ENCODE measurements around the gene TUBGCP6.

DNA sequence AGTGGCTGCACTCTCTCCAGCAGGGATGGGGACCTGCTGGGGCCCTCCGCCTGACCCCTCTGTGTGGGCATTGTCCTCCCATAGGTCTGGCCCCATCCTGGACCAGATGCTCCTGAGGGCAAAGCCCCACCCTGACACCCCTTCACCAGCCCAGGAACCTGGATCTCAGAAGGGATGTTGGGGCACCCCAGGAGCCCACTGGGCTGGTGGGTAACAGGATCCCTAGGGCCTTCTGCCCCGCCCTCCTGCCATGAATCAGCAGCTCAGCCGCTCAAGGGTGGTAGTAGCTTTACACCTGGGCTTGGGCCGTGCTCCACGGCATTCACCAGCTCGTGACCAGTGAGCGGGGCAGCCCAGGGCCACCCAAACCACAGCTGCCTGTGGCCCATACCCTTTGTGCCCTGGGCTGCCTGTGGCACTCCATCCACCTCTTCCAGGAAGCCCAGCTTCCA lies 17.7 kb upstream of the TUBGCP6 start:
- TF ChIP-seq POLR2AphosphoS5 (IDR thresholded peaks at IDR 0.05) = no peak
- TF ChIP-seq, protein P1, sequence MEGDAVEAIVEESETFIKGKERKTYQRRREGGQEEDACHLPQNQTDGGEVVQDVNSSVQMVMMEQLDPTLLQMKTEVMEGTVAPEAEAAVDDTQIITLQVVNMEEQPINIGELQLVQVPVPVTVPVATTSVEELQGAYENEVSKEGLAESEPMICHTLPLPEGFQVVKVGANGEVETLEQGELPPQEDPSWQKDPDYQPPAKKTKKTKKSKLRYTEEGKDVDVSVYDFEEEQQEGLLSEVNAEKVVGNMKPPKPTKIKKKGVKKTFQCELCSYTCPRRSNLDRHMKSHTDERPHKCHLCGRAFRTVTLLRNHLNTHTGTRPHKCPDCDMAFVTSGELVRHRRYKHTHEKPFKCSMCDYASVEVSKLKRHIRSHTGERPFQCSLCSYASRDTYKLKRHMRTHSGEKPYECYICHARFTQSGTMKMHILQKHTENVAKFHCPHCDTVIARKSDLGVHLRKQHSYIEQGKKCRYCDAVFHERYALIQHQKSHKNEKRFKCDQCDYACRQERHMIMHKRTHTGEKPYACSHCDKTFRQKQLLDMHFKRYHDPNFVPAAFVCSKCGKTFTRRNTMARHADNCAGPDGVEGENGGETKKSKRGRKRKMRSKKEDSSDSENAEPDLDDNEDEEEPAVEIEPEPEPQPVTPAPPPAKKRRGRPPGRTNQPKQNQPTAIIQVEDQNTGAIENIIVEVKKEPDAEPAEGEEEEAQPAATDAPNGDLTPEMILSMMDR (IDR thresholded peaks at IDR 0.05) = no peak

All from prostate gland (tissue), 2 donors.